Measurements from ENCODE around the gene MEP1A.

GRCh38 chr6:46781478-46782378 is 11.5 kb upstream of the MEP1A start:
- TF ChIP-seq POLR2A (IDR thresholded peaks at IDR 0.05; ENCODE audit: extremely low read depth, insufficient read length): no peak
- peak; percentile 67 for TF ChIP-seq CTCF (IDR thresholded peaks at IDR 0.05; ENCODE audit: low read depth, low read length)
